Fibroblast of skin of right quadriceps (primary cell): ENCODE measurements around the gene SAMD11.
"Not testable (repeated sequence)": the region's sequence is repeated elsewhere in the genome, so short reads cannot be mapped to it uniquely, and the experiment has no call there.

ENCODE experiments used
- DNase-seq: peaks from one replicate; pipeline ENCODE4 v3.0.0-alpha.2; 2013

SAMD11 gene

DNA sequence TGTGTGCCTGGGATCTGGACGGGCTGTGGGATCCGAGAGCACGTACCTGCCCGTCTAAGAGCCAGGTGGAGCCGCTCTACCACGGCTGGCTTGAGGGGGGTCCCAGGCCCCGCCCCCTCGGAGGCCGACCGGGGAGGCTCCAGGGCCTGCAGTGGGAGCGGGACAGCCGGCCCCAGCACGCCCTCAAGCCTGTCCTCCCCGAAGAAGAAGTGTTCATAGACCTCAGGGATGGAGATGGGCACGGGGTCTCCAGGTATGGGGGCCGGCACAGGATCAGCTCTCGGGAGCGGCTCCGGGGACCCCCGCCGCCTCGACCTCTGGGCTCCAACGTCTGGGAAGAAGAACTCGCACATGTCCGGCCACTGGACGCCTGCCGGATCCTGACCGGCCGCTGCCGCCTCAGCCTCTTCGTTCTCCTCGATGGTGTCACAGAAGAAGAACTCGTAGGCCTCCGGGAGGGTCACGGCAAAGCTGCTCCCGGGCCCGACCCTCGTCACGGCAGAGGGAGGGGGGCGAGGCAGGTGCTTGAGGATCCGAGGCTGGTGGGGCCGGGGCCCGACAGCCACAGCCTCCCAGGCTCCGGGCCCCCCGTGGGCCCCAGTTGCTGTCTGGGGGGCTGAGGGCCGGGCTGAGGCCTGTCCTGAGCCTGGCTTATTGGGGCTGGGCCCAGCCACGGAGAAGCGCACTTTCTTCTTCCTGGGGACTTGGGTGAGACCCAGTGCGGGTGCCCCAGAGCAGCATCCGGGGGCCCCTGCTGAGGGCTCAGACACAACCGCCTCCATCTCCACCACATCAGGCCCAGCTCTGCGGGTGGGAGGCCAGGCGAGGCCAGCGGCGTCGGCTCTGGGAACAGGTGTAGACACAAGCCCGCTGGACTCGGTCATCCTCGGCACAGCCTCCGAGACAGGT lies 55.4 kb downstream of the SAMD11 start:
- DNase-seq = no peak

DNA sequence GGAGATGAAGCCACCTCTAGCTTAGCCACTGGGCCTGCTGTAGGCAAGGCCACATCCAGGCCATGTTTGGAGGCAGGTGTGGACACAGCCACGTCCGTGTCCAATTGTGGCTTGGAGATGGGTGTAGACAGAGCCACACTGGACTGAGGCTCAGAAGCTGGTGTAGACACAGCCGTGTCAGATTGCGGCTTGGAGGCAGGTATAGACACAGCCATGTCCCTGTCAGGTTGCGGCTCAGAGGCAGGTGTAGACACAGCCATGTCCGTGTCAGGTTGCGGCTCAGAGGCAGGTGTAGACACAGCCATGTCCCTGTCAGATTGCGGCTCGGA lies 56.0 kb downstream of the SAMD11 start:
- no peak for DNase-seq

DNA sequence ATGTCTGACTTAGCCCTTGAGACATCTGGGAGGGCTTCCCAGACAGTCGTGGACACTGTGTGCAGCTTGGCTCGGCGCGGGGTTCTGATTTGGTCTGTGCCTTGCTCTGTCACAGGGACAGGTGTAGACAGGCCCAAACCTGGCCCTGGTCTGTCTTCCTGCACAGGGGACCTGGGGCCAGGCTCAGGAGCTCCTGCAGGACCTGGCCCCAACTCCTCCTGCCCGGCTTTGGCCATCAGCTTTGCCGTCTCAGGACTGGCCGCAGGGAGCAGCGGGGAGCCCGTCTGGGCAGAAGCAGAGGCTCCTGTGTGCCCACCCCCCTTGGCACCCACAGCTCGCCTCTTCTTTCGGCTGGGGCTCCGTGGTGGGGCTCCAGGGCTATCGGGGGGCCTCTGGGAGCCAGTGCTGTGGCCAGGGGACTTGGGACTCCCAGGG lies 56.4 kb downstream of the SAMD11 start:
- DNase-seq = no peak

DNA sequence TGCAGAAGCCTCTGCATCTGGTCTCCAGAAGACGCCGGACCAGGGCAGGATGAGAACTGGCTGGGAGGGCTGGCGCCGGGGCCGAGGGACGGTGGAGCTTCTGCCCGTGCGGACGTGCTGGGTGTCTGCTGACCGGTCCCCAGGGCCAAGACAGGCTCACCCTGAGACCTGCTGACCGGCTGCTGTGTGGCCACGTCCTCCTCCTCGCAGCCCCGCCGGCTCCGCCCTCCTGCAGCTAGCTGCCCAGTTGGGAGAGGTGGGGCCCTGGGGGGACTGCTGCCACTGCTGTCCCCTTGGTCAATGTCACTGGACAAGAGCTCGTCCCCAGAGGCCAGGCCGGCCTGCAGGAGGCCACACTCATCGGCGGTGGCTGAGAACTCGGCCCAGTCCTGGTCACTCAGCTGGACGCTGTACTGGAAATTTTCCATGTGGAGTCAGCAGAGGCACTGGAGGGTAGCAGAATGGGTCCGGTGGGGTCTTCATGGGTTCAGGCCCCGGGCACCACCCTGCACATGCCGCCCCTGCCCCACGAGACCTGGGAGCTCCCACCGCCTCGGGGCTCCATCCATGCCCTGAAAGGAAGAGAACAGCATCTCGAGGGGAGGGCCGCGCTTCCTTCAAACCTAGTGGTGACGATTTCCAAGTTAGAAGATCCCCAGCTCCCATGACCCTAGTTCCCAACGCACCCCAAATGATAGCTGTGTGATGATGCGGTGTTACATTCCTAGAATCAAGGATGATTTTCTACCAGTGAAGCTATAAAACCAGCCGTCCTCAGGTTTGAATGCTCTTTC lies 57.1 kb downstream of the SAMD11 start:
- no peak for DNase-seq

DNA sequence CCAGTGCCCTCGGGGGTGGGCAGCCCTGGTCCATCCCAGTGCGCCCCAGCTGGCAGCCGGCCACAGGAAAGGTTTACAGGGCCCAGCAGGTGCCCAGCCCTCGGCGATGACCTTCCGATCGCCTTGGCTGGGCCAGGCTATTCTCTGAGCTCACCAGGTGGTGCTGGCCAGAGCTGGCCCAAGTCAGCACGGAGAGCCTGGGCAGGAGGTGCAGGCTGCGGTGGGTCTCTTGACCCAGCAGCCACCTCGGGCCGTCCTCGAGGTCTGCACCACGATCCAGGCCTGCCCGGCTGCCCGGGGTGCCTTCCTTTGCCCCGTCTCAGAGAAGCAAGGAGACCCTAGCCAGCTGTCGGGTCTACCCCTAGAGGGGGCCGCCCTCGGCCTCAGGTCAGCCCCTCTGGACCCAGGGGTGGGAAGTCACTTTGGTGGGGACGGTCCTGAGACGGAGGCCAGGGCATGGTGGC lies 57.8 kb downstream of the SAMD11 start:
- DNase-seq = no peak

DNA sequence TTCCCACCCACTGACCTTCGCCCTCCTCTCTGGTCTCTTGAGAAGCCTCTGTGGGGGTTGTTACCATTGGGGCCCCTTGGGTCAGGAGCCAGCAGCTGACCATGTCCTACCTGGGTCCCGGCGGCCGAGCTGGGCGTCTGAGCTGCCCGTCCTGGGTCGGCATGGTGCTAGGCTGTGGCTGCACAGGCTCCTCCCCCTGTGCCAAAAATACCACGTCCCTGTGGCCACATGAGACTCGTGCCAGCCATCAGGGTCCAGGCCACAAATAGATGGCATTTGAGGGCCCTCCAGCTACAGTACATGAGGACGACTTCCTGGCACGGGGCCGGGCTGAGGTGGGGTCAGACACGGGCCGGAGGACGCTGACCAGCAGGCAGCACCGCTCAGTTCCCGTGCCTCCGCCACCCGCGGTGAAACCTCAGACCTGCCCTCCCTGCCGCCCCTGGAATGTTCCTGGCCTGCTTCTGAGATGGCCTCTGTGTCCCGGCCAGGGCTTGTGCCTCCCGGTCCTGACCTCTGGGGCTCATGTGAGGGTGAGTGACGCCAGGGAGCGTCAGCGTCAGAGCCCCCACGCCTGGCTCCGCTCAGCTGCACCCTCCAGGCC lies 58.3 kb downstream of the SAMD11 start, which contains the start of gene PERM1:
TSS of gene PERM1 (minus strand) at position 139 of the 604 bp plus-strand sequence. CDS start 1,064 bp downstream, outside the sequence.
- DNase-seq = no peak

DNA sequence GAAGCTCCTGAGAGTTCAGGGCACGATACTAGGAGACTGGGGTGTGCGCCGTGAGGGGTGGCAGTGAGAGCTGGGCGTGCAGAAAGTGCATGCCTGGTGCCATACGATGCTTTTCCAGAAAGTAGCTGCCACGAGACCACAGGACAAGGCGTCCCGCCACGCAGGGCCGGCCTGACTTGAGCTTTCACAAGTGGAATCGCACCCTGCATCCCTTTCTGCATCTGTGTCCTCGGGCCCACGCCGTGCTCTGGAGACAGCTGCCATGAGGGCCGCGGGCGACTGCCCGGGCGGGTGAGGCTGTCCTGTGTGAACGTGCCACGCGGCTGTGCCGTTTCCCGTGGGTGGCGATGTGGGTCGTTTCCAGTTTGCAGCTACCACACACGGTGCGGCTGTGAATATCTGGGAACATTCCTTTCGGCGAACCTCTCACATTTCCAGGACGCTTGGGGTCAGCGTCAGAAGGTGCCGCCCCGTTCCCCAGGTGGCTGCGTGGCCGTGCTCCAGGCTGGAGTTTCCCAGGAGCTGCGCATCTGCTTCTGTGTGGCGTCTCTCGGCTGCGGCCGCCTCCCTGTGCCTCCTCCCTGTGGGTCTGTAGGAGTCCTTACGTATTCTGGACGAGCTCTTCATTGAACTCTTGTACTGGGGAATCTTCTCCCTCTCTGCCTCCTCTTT lies 59.2 kb downstream of the SAMD11 start:
- no peak for DNase-seq

DNA sequence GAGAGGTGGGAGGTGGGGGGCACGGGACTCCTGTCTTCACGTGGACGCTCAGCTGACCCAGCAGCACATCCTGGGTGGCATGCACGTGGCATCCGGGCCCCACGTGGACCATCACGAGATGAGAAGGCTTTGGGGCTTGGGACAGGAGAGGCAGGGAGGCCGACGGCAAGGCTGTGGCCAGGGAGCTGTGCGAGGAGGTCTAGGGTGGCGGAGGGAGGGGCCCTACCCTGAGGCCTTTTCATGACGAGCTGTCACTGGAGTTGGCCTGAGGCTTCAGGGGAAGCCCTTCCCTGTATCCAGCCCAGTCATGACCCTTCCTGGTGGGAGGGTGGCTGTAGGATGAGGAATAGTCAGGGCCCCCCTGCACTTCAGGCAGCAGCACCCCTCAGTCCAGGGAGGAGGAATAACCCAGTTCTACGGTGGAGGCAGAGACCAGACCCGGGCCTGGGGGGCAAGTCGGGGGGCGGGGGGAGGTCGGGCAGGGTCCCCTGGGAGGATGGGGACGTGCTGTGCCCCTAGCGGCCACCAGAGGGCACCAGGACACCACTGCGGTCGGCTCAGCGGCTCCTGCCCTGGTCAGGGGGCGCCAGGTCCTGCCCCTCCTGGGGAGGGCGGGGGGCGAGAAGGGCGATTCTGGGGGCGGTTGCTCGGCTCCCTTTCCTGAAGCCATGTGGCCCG lies 60.2 kb downstream of the SAMD11 start:
- DNase-seq = no peak

DNA sequence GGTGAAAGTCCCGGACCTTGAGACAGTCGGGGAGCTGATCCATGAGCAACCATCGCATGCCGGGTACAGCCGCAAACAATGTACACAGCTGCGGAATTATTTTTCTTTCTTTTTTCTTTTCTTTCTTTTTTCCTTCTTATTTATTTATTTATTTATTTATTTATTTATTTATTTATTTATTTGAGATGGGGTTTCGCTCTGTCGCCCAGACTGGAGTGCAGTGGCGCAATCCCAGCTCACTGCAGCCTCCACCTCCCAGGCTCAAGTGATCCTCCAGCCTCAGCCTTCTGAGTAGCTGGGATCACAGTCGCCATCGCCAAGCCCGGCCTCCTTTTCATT lies 60.7 kb downstream of the SAMD11 start:
- no peak for DNase-seq

DNA sequence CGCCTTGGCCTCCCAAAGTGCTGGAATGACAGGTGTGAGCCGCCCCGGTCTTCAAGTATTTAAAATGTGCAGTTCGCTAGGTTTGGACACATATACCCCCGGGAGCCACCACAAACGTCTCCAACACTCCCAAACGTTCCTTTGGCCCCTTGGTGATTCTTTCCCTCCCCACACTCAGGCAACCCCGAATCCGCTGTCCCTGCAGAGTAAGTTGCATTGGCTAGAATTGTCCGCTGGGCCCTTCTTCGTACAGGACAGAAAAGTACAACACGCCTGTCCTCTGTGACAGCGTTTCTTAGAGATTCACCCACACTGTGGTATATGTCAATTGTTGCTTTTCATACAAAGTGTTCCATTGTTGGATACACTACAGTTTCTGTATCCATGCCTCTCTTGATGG lies 61.4 kb downstream of the SAMD11 start:
- DNase-seq = no peak

DNA sequence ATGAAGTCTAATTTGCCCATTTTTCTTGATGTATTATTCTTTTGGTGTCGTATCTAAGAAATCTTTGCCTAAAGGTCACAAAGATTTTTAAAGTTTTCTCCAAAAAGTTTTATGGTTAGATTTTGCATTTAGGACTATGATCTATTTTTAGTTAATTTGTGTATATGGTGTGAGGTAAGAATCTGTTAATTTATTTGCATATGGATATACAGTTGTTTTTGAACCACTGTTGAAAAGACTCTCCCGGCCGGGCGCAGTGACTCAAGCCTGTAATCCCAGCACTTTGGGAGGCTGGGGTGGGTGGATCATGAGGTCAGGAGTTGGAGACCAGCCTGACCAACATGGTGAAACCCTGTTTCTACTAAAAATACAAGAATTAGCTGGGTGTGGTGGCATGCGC lies 64.3 kb downstream of the SAMD11 start:
- not testable (repeated sequence) for DNase-seq

DNA sequence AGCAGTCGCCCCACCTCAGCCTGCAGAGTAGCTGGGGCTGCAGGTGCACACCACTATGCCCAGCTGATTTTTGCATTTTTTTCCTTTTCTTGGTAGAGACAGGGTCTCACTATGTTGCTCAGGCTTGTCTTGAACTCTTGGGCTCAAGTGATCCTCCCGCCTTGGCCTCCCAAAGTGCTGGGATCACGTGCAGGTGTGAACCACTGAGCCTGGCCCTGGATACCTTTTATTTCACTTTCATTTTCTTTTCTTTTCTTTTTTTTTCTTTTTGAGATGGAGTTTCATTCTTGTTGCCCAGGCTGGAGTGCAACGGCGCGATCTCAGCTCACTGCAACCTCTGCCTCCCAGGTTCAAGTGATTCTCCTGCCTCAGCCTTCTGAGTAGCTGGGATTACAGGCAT lies 67.6 kb downstream of the SAMD11 start:
- DNase-seq = not testable (repeated sequence)

DNA sequence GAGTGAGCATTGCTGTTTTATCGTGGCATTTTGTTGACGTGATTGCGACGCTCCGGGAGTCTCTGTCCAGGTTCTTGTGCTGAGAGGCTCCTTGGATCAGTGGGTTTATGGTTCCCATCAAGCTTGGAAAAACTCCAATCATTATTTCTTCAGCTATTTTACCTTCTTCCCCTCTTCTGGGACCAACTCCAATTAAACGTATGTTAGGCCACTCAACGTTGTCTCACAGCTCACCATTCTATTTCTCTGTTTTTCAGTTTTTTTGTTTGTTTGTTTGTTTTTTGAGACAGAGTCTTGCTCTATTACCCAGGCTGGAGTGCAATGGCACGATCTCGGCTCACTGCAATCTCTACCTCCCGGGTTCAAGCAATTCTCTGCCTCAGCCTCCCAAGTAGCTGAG lies 68.2 kb downstream of the SAMD11 start:
- DNase-seq = no peak

DNA sequence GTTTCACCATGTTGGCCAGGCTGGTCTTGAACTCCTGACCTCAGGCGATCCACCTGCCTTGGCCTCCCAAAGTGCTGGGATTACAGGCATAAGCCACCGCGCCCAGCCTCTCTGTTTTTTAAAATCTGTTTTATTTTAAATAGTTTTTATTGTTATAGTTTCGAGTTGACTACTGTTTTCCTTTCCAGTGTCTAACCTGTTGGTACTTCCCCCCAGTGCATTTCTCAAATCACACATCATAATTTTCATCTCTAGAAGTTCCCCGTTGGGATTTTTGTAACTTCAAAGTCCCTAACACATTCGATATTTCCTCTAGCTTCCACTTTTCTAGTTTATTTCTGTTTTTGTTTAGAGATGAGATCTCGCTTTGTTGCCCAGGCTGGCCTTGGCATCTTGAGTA lies 68.6 kb downstream of the SAMD11 start:
- no peak for DNase-seq

DNA sequence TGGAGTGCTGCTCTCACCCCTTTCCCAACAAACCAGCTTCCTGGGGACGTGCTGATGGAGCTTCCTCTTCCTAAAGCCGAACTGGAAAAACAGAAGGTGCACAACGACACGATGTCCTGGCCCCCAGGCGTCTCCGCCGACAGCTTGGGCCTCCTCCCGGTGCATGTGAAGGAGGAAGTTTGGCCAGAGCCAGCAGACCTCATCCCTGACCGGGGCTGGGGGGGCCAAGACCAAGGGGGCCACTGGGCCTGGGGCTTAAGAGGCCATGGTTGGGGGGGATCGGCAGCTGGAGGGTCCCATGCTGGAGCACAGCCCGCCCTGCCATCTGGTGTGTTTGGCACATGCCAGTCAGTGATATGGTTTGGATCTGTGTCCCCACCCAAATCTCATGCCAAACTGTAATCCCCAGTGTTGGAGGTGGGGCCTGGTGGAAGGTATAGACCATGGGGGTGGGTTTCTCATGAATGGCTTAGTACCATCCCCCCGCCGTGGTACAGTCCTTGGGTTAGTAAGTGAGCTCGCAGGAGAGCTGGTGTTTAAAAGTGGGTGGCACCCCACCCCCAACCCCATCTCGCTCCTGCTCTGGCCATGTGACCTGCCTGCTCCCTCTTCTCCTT lies 69.8 kb downstream of the SAMD11 start:
- DNase-seq = no peak
